B cell (primary cell): ENCODE results near the gene ACTR1B.

ENCODE experiments used
- EZH2 ChIP-seq: IDR thresholded peaks from 2 replicates; pipeline ENCODE4 v1.6.1; 2012; ENCODE audit warnings: borderline replicate concordance, low read depth, mild to moderate bottlenecking, moderate library complexity, low read length; ENCODE audit not compliant: insufficient read depth, poor library complexity, severe bottlenecking
- TF ChIP-seq, protein P1 (sequence below): fragments of 200-600 bp; IDR thresholded peaks from one replicate; pipeline ENCODE4 v1.8.0; 2022; ENCODE audit warnings: antibody characterized with exemption, mild to moderate bottlenecking

- TF ChIP-seq, protein P1, sequence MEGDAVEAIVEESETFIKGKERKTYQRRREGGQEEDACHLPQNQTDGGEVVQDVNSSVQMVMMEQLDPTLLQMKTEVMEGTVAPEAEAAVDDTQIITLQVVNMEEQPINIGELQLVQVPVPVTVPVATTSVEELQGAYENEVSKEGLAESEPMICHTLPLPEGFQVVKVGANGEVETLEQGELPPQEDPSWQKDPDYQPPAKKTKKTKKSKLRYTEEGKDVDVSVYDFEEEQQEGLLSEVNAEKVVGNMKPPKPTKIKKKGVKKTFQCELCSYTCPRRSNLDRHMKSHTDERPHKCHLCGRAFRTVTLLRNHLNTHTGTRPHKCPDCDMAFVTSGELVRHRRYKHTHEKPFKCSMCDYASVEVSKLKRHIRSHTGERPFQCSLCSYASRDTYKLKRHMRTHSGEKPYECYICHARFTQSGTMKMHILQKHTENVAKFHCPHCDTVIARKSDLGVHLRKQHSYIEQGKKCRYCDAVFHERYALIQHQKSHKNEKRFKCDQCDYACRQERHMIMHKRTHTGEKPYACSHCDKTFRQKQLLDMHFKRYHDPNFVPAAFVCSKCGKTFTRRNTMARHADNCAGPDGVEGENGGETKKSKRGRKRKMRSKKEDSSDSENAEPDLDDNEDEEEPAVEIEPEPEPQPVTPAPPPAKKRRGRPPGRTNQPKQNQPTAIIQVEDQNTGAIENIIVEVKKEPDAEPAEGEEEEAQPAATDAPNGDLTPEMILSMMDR, result no peak
- no peak for TF ChIP-seq EZH2
These were observed 17.9 kb downstream of the ACTR1B start, which contains the start of gene COX5B for GRCh38 chr2:97645695-97646629.
